Ectodermal cell (in vitro differentiated cells): ENCODE results near the gene TBX2.
"Not testable (repeated sequence)": the region's sequence is repeated elsewhere in the genome, so short reads cannot be mapped to it uniquely, and the experiment has no call there.

Source experiments
- H3K27ac ChIP-seq: 2 replicates; pipeline ENCODE4 v1.7.0; 2013; ENCODE audit warnings: mild to moderate bottlenecking, low read depth, low read length; ENCODE audit not compliant: insufficient read depth, poor library complexity, severe bottlenecking
- H3K27me3 ChIP-seq: 2 replicates; pipeline ENCODE4 v1.7.0; 2013; ENCODE audit warnings: mild to moderate bottlenecking, low read length; ENCODE audit not compliant: insufficient read depth, control insufficient read depth, poor library complexity, severe bottlenecking
- H3K36me3 ChIP-seq: one replicate; pipeline ENCODE4 v1.7.0; 2013; ENCODE audit warnings: low read length; ENCODE audit not compliant: control insufficient read depth, insufficient read depth
- H3K4me1 ChIP-seq: one replicate; pipeline ENCODE4 v1.7.0; 2013; ENCODE audit warnings: low read length; ENCODE audit not compliant: control insufficient read depth, insufficient read depth
- H3K4me3 ChIP-seq: 2 replicates; pipeline ENCODE4 v1.7.0; 2013; ENCODE audit warnings: low read depth, low read length, control low read depth; ENCODE audit not compliant: insufficient read depth
- H3K9me3 ChIP-seq: 2 replicates; pipeline ENCODE4 v1.7.0; 2013; ENCODE audit warnings: mild to moderate bottlenecking, low read length, moderate library complexity; ENCODE audit not compliant: control insufficient read depth
- WGBS, 2 experiments: methylation state at CpG; one replicate each; pipeline ENCODE4 v1.1.7; 2013; ENCODE audit warnings: missing lambda C conversion rate in 2 of 2; 5-methylcytosine and 5-hydroxymethylcytosine counted together

The TBX2 gene

DNA sequence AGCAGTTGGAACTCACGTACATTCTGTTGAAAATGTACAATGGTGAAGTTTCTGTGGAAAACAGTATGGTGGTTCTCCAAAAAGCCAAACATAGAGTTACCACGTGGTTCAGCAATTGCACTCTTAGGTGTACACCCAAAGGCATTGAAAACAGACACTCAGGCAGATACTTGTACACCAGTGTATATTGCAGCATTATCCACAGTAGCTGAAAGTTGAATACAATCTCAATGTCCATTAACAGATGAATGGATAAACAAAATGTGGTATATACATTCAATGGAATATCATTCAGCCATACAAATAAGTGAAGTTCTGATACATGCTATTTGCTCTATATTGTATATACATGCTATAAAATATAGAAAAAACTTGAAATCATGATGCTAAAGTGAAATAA, 23.2 kb downstream of the TBX2 start:
- Histone ChIP-seq H3K27ac (no peak overlapping the region), H3K36me3 (no peaks in the 10 kb centered on the region), H3K9me3 (no peaks in the 10 kb centered on the region), H3K4me3 (no peak overlapping the region), H3K4me1 (no peaks in the 10 kb centered on the region), H3K27me3 (no peaks in the 10 kb centered on the region)
- WGBS, 2 experiments = 41 to 46% methylated on average over 2 of the region's 2 CpGs

DNA sequence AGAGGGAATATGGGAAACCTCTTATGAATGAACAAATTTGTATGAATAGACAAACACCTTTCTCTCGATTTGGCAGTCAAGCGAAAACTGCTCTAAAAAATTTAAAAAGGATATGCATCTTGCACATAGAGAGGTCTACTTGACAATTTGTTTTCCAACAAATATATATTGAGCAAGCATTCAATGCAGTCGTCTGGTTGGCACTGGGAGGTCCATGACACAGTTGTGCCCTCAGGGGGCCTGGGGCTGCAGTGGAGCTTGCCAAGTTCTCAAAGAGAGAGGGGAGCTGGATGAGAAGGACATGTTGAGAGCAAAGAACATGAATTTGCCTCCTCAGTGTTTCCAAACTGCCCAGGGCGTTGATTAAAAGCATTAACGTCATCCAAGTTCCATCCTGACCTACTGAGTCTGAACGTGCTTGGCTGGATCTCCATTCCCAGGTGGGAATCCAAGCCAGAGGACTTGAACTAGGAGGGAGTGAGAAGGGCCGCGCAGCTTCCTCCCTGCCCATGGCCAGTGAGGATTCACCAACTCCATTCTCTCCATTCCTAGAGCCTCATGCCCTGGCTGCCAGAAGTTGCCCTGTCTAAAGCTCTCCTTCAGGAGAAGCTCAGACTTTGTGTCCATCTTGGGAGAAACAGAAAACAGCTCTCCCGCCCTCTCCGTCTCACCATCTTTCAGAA, 24.5 kb downstream of the TBX2 start:
- WGBS, 2 experiments = 89 to 93% methylated on average over 10 of the region's 10 CpGs

DNA sequence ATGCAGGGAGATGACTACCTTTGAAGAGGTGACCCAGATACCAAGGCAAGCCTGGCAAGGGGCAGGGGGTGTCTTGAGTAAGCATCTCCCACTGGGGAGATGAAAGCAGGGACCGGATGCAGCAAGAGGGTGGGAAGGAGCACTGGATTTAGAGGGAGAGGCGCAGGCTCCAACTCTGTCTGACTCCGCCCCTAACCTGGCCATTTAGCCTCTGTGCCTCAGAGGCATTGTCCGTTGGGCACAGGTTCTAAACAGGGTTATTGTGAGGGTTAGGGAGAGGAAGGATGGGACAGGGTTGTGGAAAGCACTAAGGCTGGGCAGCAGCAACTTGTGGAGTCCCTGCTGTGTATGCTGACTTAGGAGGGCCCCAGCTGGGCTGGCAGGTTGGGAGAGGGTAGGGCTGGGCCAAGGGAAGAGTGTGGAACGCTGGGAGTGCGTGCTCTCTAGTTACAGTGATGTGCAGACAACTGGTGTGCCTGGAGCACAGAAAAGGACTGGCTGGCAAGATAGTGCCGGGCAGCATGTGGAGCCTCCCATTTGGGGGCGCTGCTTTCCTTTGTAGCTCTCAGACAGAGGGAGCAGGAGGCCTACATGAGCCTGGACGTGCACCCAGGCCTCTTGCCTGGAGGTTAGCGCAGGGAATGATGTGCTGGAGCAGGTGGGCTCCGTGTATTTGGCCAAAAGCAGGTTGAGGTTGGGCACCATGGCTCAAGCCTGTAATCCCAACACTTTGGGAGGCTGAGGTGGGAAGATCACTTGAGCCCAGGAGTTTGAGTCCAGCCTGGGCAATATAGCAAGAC, 26.2 kb downstream of the TBX2 start:
- 68 to 75% methylated on average over 11 of the region's 11 CpGs for WGBS, 2 experiments
- Histone ChIP-seq H3K27ac (no peak overlapping the region), H3K36me3 (no peaks in the 10 kb centered on the region), H3K4me1 (no peaks in the 10 kb centered on the region), H3K9me3 (no peaks in the 10 kb centered on the region), H3K4me3 (no peak overlapping the region), H3K27me3 (no peaks in the 10 kb centered on the region)

More for the DNA sequence above, 24.5 kb downstream of the TBX2 start:
- Histone ChIP-seq H3K27ac (no peak overlapping the region), H3K4me1 (no peaks in the 10 kb centered on the region), H3K9me3 (no peaks in the 10 kb centered on the region), H3K36me3 (no peaks in the 10 kb centered on the region), H3K4me3 (no peak overlapping the region), H3K27me3 (no peaks in the 10 kb centered on the region)

DNA sequence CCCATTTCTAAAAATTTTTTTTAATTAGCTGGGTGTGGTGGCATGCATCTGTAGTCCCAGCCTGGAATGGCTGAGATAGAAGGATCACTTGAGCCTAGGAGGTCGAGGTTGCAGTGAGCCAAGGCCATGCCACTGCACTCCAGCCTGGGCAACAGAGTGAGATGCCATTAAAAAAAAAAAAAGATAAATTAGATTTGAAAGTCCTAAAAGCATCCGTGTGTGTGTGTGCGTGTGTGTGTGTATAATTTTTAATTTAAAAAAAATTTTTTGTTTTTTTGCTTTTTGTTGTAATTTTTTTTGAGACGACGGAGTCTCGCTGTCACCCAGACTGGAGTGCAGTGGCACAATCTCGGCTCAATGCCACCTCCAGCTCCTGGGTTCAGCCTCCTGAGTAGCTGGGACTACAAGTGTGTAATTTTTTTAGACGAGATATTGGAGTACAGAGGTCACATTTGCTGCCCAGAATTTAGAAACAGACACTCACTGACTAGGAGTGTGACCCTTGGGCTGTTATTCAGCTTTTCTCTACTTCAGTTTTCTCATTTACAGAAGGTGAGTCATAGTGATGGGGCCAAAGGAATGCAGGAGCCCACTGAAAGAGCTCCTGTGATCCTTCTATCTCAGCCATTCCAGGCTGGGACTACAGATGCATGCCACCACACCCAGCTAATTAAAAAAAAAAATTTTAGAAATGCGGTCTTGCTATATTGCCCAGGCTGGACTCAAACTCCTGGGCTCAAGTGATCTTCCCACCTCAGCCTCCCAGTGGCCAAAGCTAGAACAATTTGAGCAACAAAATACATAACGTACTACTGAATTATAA, 27.1 kb downstream of the TBX2 start:
- no peak overlapping the region for H3K4me3 ChIP-seq
- no peaks in the 10 kb centered on the region for H3K9me3 ChIP-seq
- H3K27ac ChIP-seq = no peak overlapping the region
- WGBS, 2 experiments = 90 to 95% methylated on average over 9 to 10 of the region's 10 CpGs
- no peaks in the 10 kb centered on the region for H3K4me1 ChIP-seq
- no peaks in the 10 kb centered on the region for H3K27me3 ChIP-seq
- no peaks in the 10 kb centered on the region for H3K36me3 ChIP-seq

DNA sequence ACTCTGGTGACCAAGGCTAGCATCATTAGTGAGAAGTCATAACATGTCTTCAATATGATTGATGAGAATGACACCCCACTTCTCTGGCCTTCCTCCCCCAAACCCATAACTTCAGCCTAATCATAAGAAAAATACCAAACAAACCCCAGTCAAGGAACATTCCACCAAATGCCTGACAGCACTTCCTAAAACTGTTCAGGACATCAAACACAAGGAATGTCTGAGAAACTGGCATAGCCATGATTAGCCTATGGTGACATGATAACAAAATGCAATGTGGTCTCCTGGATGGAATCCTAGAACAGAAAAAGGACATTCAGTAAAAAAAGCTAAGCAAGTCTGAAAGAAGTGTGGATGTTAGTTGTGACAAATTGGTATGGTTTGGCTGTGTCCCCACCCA, 27.9 kb downstream of the TBX2 start:
- Histone ChIP-seq H3K9me3 (no peaks in the 10 kb centered on the region), H3K4me1 (no peaks in the 10 kb centered on the region), H3K27me3 (no peaks in the 10 kb centered on the region), H3K27ac (no peak overlapping the region), H3K36me3 (no peaks in the 10 kb centered on the region), H3K4me3 (no peak overlapping the region)

DNA sequence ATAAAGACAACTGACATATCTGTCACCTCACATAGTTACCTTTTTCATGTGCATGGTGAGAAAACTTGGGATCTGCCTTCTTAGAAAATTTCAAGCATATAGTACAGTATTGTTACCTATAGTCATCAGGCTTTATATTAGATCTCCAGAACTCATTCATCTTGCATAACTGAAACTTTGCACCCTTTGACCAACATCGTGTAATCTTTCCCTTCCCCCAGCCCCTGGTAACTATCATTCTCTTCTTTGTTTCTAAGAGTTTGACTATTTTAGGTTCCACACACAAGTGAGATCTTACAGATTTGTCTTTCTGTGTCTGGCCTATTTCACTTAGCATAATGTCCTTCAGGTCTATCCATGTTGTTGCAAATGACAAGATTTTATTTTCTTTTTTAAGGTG, 29.6 kb downstream of the TBX2 start:
- Histone ChIP-seq H3K36me3 (no peaks in the 10 kb centered on the region), H3K9me3 (no peaks in the 10 kb centered on the region), H3K4me3 (no peak overlapping the region), H3K27me3 (no peaks in the 10 kb centered on the region), H3K4me1 (no peaks in the 10 kb centered on the region), H3K27ac (no peak overlapping the region)
- 92 to 95% methylated on average over 1 of the region's 1 CpG for WGBS, 2 experiments

DNA sequence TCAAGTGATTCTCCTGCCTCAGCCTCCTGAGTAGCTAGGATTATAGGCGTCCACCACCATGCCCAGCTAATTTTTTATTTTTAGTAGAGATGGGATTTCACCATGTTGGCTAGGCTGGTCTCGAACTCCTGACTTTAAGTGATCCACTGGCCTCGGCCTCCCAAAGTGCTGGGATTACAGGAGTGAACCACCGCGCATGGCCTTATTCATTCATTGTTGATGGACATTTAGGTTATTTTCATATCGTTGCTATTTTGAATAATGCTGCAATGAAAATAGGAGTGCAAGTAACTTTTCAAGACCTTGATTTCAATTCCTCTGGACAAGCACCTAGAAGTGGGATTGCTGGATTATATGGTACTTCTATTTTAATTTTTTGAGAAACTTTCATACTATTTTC, 30.2 kb downstream of the TBX2 start:
- not testable (repeated sequence) for H3K36me3 ChIP-seq, H3K27me3 ChIP-seq, H3K4me3 ChIP-seq, H3K27ac ChIP-seq, H3K4me1 ChIP-seq, H3K9me3 ChIP-seq
- WGBS, 2 experiments = 88 to 91% methylated on average over 6 of the region's 6 CpGs

DNA sequence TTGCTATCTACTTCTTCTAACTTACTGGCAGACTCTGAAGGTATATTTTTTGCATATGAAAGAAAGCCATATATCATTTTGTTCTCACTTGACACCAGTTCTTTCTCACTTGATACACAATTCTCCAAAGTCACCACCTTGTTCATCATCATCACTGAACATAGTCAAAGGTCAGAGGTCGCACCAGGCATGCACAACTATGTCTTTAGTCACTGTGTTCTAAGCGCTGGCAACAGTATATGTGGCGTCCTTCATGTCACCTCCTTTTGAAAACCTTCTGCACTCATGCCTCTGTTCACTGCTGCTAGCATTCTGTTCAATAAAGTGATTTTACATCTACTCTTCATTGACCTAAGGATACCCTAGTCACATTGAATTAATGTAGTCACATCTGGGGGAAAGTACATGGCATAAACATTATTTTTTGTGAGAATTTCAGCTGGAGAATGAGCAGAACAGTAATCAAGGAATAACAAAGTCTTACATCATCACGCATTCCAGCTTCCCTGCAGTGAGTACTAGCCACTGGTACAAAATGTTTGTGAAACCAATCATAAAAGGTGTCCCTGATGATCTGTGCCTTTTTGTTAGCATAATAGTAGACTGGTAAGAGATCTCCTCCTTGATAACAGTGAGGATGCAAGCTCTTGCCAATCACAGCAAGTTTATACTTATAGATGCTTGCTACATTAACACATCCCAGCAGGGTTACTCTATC, 32.1 kb downstream of the TBX2 start:
- Histone ChIP-seq H3K9me3 (no peaks in the 10 kb centered on the region), H3K4me3 (no peak overlapping the region), H3K4me1 (no peaks in the 10 kb centered on the region), H3K27ac (no peak overlapping the region), H3K36me3 (no peaks in the 10 kb centered on the region), H3K27me3 (no peaks in the 10 kb centered on the region)
- 88 to 93% methylated on average over 4 of the region's 4 CpGs for WGBS, 2 experiments

DNA sequence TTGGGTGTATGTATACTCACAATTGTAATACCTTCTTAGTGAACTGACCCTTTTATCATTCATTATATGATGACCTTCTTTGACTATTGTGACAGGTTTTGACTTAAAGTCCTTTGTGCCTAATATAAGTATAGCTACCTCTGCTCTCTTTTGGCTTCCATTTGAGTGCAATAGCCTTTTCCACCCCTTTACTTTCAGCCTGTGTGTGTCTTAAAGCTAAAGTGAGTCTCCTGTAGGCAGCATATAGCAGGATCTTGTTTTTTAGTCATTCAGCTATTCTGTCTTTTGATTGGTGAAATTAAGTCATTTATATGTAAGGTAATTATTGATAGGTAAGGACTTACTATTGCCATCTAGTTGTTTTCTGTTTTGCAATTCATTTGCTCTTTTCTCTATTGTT, 36.6 kb downstream of the TBX2 start:
- no peak overlapping the region for H3K4me3 ChIP-seq
- no peak overlapping the region for H3K27ac ChIP-seq
- H3K36me3 ChIP-seq = no peaks in the 10 kb centered on the region
- no peaks in the 10 kb centered on the region for H3K27me3 ChIP-seq
- H3K4me1 ChIP-seq = no peaks in the 10 kb centered on the region
- H3K9me3 ChIP-seq = no peaks in the 10 kb centered on the region
